SK-N-SH treated with all-trans-retinoic acid at 6 μM for 48 hours (cell line): ENCODE results near the gene CENPP.

Experiments
- TSHZ2 ChIP-seq: fragments of 250-450 bp; sonication (Bioruptor Pico); IDR thresholded peaks from 2 replicates; pipeline ENCODE4 v1.5.0; 2020; ENCODE audit warnings: mild to moderate bottlenecking, moderate library complexity
- TF ChIP-seq, protein P1 (sequence below): fragments of 250-450 bp; sonication (Bioruptor Pico); IDR thresholded peaks from 2 replicates; pipeline ENCODE4 v1.8.0; 2021; ENCODE audit warnings: low read depth, mild to moderate bottlenecking, moderate library complexity, borderline replicate concordance

DNA sequence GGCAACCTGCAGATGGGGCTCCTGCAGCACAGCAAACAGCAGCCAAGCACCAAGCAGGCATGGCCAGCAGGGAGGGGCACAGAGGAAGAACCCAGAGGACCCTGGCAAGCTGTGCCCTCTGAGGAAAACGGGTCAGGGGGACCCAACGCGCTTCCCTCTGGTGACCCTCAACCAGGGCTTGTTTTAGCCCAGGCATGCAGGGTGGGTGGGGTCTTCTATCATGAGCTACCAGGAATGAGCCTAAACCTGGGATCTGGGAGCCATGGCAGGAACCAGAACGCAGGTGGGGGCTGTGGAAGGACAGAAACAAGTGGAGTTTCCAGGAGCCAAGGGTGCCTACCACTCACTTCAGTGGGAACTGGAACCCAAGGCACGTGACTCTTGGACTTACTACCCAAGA, 323.3 kb downstream of the CENPP start:
- TF ChIP-seq, protein P1, sequence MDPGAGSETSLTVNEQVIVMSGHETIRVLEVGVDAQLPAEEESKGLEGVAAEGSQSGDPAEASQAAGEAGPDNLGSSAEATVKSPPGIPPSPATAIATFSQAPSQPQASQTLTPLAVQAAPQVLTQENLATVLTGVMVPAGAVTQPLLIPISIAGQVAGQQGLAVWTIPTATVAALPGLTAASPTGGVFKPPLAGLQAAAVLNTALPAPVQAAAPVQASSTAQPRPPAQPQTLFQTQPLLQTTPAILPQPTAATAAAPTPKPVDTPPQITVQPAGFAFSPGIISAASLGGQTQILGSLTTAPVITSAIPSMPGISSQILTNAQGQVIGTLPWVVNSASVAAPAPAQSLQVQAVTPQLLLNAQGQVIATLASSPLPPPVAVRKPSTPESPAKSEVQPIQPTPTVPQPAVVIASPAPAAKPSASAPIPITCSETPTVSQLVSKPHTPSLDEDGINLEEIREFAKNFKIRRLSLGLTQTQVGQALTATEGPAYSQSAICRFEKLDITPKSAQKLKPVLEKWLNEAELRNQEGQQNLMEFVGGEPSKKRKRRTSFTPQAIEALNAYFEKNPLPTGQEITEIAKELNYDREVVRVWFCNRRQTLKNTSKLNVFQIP (CRISPR knock-in tag) = no peak
- no peak for TF ChIP-seq TSHZ2 (CRISPR knock-in tag)
